Nephron progenitor cell (in vitro differentiated cells): ENCODE measurements around the gene RECK.
"Not testable (repeated sequence)": the region's sequence is repeated elsewhere in the genome, so short reads cannot be mapped to it uniquely, and the experiment has no call there.

ENCODE experiments used
- DNase-seq: peaks from one replicate; pipeline ENCODE4 v3.0.0; 2021
- H3K27ac Mint-ChIP-seq: 2 replicates; pipeline ENCODE4 v1.8.0; 2021; ENCODE audit warnings: mild to moderate bottlenecking, moderate library complexity, mixed read lengths
- H3K27me3 Mint-ChIP-seq: 2 replicates; pipeline ENCODE4 v1.8.0; 2021; ENCODE audit warnings: mild to moderate bottlenecking, low read depth, mixed read lengths; ENCODE audit not compliant: poor library complexity
- H3K36me3 Mint-ChIP-seq: 2 replicates; pipeline ENCODE4 v1.8.0; 2021; ENCODE audit warnings: low read depth, mixed read lengths
- H3K4me1 Mint-ChIP-seq: 2 replicates; pipeline ENCODE4 v1.8.0; 2021; ENCODE audit warnings: mixed read lengths
- H3K4me3 Mint-ChIP-seq: 2 replicates; pipeline ENCODE4 v1.8.0; 2021; ENCODE audit warnings: mild to moderate bottlenecking, moderate library complexity, mixed read lengths
- H3K9me3 Mint-ChIP-seq: 2 replicates; pipeline ENCODE4 v1.8.0; 2021; ENCODE audit warnings: mild to moderate bottlenecking, moderate library complexity, mixed read lengths
- CTCF ChIP-seq: fragments of 200-600 bp; sonication (generic); IDR thresholded peaks from 2 replicates; pipeline ENCODE4 v1.5.0; 2021; ENCODE audit warnings: antibody characterized with exemption

RECK gene, protein sequence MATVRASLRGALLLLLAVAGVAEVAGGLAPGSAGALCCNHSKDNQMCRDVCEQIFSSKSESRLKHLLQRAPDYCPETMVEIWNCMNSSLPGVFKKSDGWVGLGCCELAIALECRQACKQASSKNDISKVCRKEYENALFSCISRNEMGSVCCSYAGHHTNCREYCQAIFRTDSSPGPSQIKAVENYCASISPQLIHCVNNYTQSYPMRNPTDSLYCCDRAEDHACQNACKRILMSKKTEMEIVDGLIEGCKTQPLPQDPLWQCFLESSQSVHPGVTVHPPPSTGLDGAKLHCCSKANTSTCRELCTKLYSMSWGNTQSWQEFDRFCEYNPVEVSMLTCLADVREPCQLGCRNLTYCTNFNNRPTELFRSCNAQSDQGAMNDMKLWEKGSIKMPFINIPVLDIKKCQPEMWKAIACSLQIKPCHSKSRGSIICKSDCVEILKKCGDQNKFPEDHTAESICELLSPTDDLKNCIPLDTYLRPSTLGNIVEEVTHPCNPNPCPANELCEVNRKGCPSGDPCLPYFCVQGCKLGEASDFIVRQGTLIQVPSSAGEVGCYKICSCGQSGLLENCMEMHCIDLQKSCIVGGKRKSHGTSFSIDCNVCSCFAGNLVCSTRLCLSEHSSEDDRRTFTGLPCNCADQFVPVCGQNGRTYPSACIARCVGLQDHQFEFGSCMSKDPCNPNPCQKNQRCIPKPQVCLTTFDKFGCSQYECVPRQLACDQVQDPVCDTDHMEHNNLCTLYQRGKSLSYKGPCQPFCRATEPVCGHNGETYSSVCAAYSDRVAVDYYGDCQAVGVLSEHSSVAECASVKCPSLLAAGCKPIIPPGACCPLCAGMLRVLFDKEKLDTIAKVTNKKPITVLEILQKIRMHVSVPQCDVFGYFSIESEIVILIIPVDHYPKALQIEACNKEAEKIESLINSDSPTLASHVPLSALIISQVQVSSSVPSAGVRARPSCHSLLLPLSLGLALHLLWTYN

GRCh38 chr9:36036780-36037548 is at the start of gene RECK:
Gene RECK (plus strand): TSS chr9:36036913. CDS start chr9:36036999, 86 bp downstream.
- no peak for TF ChIP-seq CTCF
- H3K36me3 Mint-ChIP-seq, result peaks cover 2% of the 10 kb centered on the region
- peak; percentile 96 for DNase-seq
- H3K27ac Mint-ChIP-seq, result peak within 1 kb of the TSS; percentile 54
- H3K27me3 Mint-ChIP-seq, result peaks cover 7% of the 10 kb centered on the region
- H3K4me3 Mint-ChIP-seq, result peak within 1 kb of the TSS; percentile 94
- H3K9me3 Mint-ChIP-seq, result no peaks in the 10 kb centered on the region
- peaks cover 38% of the 10 kb centered on the region for H3K4me1 Mint-ChIP-seq

- no peaks in the 10 kb centered on the region for H3K4me1 Mint-ChIP-seq
- no peak overlapping the region for H3K4me3 Mint-ChIP-seq
- no peak for DNase-seq
- no peak for TF ChIP-seq CTCF
- peaks cover 36% of the 10 kb centered on the region for H3K27me3 Mint-ChIP-seq
- H3K27ac Mint-ChIP-seq, result no peak overlapping the region
- H3K9me3 Mint-ChIP-seq, result no peaks in the 10 kb centered on the region
- H3K36me3 Mint-ChIP-seq, result no peaks in the 10 kb centered on the region
Measured at GRCh38 chr9:35990155-35990554, 46.6 kb upstream of the RECK start.

DNA sequence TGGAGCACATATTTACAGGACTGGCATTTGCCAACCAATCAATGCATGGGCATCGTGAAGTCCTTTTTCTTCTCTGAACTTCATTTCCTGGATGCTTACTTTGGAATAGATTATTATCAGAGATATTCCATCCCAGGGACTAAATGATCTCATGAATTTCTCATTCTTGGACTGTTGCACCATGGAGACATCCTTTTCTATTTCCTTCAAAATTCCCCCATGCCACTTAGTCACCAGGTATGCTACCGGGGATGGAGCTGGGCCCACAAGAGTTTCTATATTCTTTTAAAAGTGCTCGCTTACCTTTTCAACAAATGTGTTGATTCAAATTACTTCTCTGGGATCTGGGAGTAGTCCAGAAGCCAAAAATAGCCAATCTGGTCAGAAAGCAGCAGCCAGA is 43.6 kb upstream of the RECK start:
- not testable (repeated sequence) for H3K4me3 Mint-ChIP-seq, H3K4me1 Mint-ChIP-seq, H3K27ac Mint-ChIP-seq, DNase-seq, H3K36me3 Mint-ChIP-seq
- H3K9me3 Mint-ChIP-seq, result peaks cover 10% of the 10 kb centered on the region
- peaks cover 38% of the 10 kb centered on the region for H3K27me3 Mint-ChIP-seq

GRCh38 chr9:35993976-35994720 is 42.6 kb upstream of the RECK start:
- peaks cover 41% of the 10 kb centered on the region for H3K27me3 Mint-ChIP-seq
- TF ChIP-seq CTCF, result no peak
- H3K4me3 Mint-ChIP-seq, result no peak overlapping the region
- H3K27ac Mint-ChIP-seq, result no peak overlapping the region
- DNase-seq, result no peak
- H3K4me1 Mint-ChIP-seq, result no peaks in the 10 kb centered on the region
- peaks cover 19% of the 10 kb centered on the region for H3K9me3 Mint-ChIP-seq
- peaks cover 5% of the 10 kb centered on the region for H3K36me3 Mint-ChIP-seq

- TF ChIP-seq CTCF, result no peak
- Mint-ChIP-seq H3K27ac (no peak overlapping the region), H3K4me3 (no peak overlapping the region), H3K9me3 (peaks cover 19% of the 10 kb centered on the region), H3K4me1 (no peaks in the 10 kb centered on the region), H3K36me3 (peaks cover 5% of the 10 kb centered on the region), H3K27me3 (peaks cover 39% of the 10 kb centered on the region)
- DNase-seq, result no peak
Measured at GRCh38 chr9:35994959-35995358, 41.8 kb upstream of the RECK start.
